SK-N-SH (cell line): ENCODE results near the gene IL17RB. TPM values are rescaled to one million over a fixed set of nuclear protein-coding genes. Genes with fewer than 3 reads are reported as not detected.
A peak's percentile ranks its signal among the peaks of the same experiment; 100 is the strongest.

ENCODE experiments used
- CTCF ChIA-PET: fragments of 300-600, 350-600 bp; formaldehyde crosslinking; extraction: SDS; loops from one replicate; lab custom pipeline; 2021; lab: Yijun Ruan, JAX
- POLR2A ChIA-PET: fragments of 350-600 bp; sonication (Branson Sonifier 250); formaldehyde crosslinking; extraction: SDS; loops from one replicate; lab custom pipeline; 2020; ENCODE audit warnings: antibody characterized with exemption, inconsistent platforms; lab: Yijun Ruan, JAX
- DNase-seq: peaks from one replicate; pipeline ENCODE4 v3.0.0; 2012
- H2AFZ ChIP-seq: fragments of 200-600 bp; sonication (generic); 2 replicates; pipeline ENCODE4 v1.8.1; 2016; ENCODE audit warnings: antibody characterized with exemption, mild to moderate bottlenecking, low read depth
- H3F3A ChIP-seq: fragments of 200-600 bp; sonication (generic); replicated peaks from 2 replicates; pipeline ENCODE3; 2016; ENCODE audit warnings: antibody characterized with exemption, mild to moderate bottlenecking; ENCODE audit not compliant: insufficient read depth
- H3K27ac ChIP-seq, 2 experiments: fragments of 200-500 bp in 1 of 2; fragments of 200-600 bp in 1 of 2; sonication (Bioruptor generic) in 1 of 2; sonication (generic), shearing (Covaris generic) in 1 of 2; 2 replicates each; pipeline versions ENCODE4 v1.5.1 to v1.6.1; 2014 to 2016; ENCODE audit warnings: low read depth in 2 of 2, inconsistent platforms in 1 of 2, low read length in 1 of 2, mild to moderate bottlenecking in 1 of 2, mixed read lengths in 1 of 2
- H3K27me3 ChIP-seq: fragments of 200-600 bp; sonication (generic), shearing (Covaris generic); 2 replicates; pipeline ENCODE4 v1.6.1; 2016; ENCODE audit warnings: mixed run types; ENCODE audit not compliant: insufficient read depth
- H3K36me3 ChIP-seq, 2 experiments: fragments of 200-500 bp in 1 of 2; fragments of 200-600 bp in 1 of 2; sonication (Bioruptor generic) in 1 of 2; sonication (generic) in 1 of 2; replicated peaks in 1 of 2; 2 replicates each; pipeline versions ENCODE3 to v1.5.1; 2014 to 2016; ENCODE audit warnings: low read length in 1 of 2, mild to moderate bottlenecking in 1 of 2; ENCODE audit not compliant: insufficient read depth in 2 of 2, control insufficient read depth in 1 of 2
- H3K4me1 ChIP-seq, 2 experiments: fragments of 200-500 bp in 1 of 2; fragments of 200-600 bp in 1 of 2; sonication (Bioruptor generic) in 1 of 2; sonication (generic), shearing (Covaris generic) in 1 of 2; 2 replicates each; pipeline versions ENCODE4 v1.5.1 to v1.6.1; 2014 to 2016; ENCODE audit warnings: low read depth in 1 of 2, low read length in 1 of 2, mixed run types in 1 of 2; ENCODE audit not compliant: insufficient read depth in 2 of 2, control insufficient read depth in 1 of 2
- H3K4me2 ChIP-seq: fragments of 200-600 bp; sonication (generic), shearing (Covaris generic); 2 replicates; pipeline ENCODE4 v1.6.1; 2017; ENCODE audit warnings: mixed run types
- H3K4me3 ChIP-seq, 2 experiments: fragments of 200-500 bp in 1 of 2; fragments of 200-600 bp in 1 of 2; sonication (Bioruptor generic) in 1 of 2; sonication (generic), shearing (Covaris generic) in 1 of 2; 2 replicates each; pipeline versions ENCODE4 v1.5.1 to v1.8.1; 2014 to 2016; ENCODE audit warnings: low read depth in 2 of 2, inconsistent platforms in 1 of 2, low read length in 1 of 2, mild to moderate bottlenecking in 1 of 2, mixed read lengths in 1 of 2, moderate library complexity in 1 of 2
- H3K79me2 ChIP-seq: fragments of 200-600 bp; sonication (generic); 2 replicates; pipeline ENCODE4 v1.8.1; 2017; ENCODE audit warnings: mild to moderate bottlenecking; ENCODE audit not compliant: insufficient read depth
- H3K9ac ChIP-seq: fragments of 200-600 bp; sonication (generic); 2 replicates; pipeline ENCODE4 v1.6.1; 2017; ENCODE audit warnings: mixed run types
- H3K9me2 ChIP-seq: fragments of 200-600 bp; sonication (generic); 2 replicates; pipeline ENCODE4 v1.6.1; 2017; ENCODE audit warnings: mixed run types
- H3K9me3 ChIP-seq: fragments of 200-600 bp; sonication (generic); 2 replicates; pipeline ENCODE4 v1.6.1; 2017; ENCODE audit warnings: mixed run types, mild to moderate bottlenecking, moderate library complexity
- H4K20me1 ChIP-seq: fragments of 200-600 bp; sonication (generic); 2 replicates; pipeline ENCODE4 v1.6.1; 2017; ENCODE audit warnings: mild to moderate bottlenecking, mixed run types; ENCODE audit not compliant: insufficient read depth
- CHD2 ChIP-seq: fragments of 150-350 bp; IDR thresholded peaks from 2 replicates; pipeline ENCODE4 v1.6.1; 2018; ENCODE audit warnings: low read length; ENCODE audit not compliant: partially characterized antibody
- CTCF ChIP-seq: fragments of 200-600 bp; sonication (generic); IDR thresholded peaks from 2 replicates; pipeline ENCODE4 v1.6.1; 2017; ENCODE audit warnings: antibody characterized with exemption, mild to moderate bottlenecking, moderate library complexity
- ELF1 ChIP-seq: IDR thresholded peaks from 2 replicates; pipeline ENCODE4 v1.4.0; 2012
- EP300 ChIP-seq, 2 experiments: IDR thresholded peaks; 2 replicates each; pipeline versions ENCODE4 v1.4.0 to v1.6.1; 2012; ENCODE audit warnings: borderline replicate concordance in 1 of 2, low read depth in 1 of 2, low read length in 1 of 2
- EZH2phosphoT487 ChIP-seq: fragments of 200-600 bp; sonication (generic); IDR thresholded peaks from 2 replicates; pipeline ENCODE4 v1.6.1; 2017; ENCODE audit warnings: low read depth, mixed run types, mild to moderate bottlenecking, antibody characterized with exemption, moderate library complexity, borderline replicate concordance
- FOXJ3 ChIP-seq: sonication (generic); formaldehyde crosslinking; IDR thresholded peaks from 2 replicates; pipeline ENCODE4 v1.5.1; 2020; ENCODE audit warnings: mild to moderate bottlenecking, missing genetic modification reagents
- FOXM1 ChIP-seq: IDR thresholded peaks from 2 replicates; pipeline ENCODE4 v1.4.0; 2012; ENCODE audit warnings: low read depth, mild to moderate bottlenecking
- GABPA ChIP-seq: IDR thresholded peaks from 2 replicates; pipeline ENCODE4 v1.4.0; 2012; ENCODE audit warnings: low read depth, mild to moderate bottlenecking
- GATA2 ChIP-seq: sonication (generic); formaldehyde crosslinking; IDR thresholded peaks from 2 replicates; pipeline ENCODE4 v1.5.0; 2020; ENCODE audit warnings: mild to moderate bottlenecking, missing genetic modification reagents
- IRF3 ChIP-seq: fragments of 150-350 bp; IDR thresholded peaks from 2 replicates; pipeline ENCODE4 v1.6.1; 2016; ENCODE audit warnings: mild to moderate bottlenecking, low read depth, low read length
- MAX ChIP-seq: IDR thresholded peaks from 2 replicates; pipeline ENCODE4 v1.4.0; 2012; ENCODE audit warnings: low read depth
- MEF2A ChIP-seq: IDR thresholded peaks from 2 replicates; pipeline ENCODE4 v1.4.0; 2012; ENCODE audit warnings: low read depth, borderline replicate concordance
- MXI1 ChIP-seq: IDR thresholded peaks from 2 replicates; pipeline ENCODE4 v1.6.1; 2012; ENCODE audit warnings: mild to moderate bottlenecking, low read depth, low read length, improper control_type of control experiment
- NRF1 ChIP-seq: IDR thresholded peaks from 2 replicates; pipeline ENCODE4 v1.6.1; 2012; ENCODE audit warnings: low read depth, mild to moderate bottlenecking, low read length
- POLR2AphosphoS5 ChIP-seq: IDR thresholded peaks from 2 replicates; pipeline ENCODE4 v1.6.1; 2012; ENCODE audit warnings: low read depth, low read length
- RAD21 ChIP-seq: IDR thresholded peaks from 2 replicates; pipeline ENCODE4 v1.6.1; 2012; ENCODE audit warnings: mild to moderate bottlenecking, low read length
- RCOR1 ChIP-seq: fragments of 150-350 bp; IDR thresholded peaks from 2 replicates; pipeline ENCODE4 v1.6.1; 2017; ENCODE audit warnings: antibody characterized with exemption, low read length
- REST ChIP-seq: IDR thresholded peaks from 2 replicates; pipeline ENCODE4 v1.6.1; 2012; ENCODE audit warnings: mild to moderate bottlenecking, low read depth, low read length, moderate library complexity
- RFX5 ChIP-seq: IDR thresholded peaks from 2 replicates; pipeline ENCODE4 v1.6.1; 2012; ENCODE audit warnings: mild to moderate bottlenecking, improper control_type of control experiment, low read length
- SIN3A ChIP-seq: IDR thresholded peaks from 2 replicates; pipeline ENCODE4 v1.6.1; 2012; ENCODE audit warnings: low read depth, mild to moderate bottlenecking, low read length, moderate library complexity, borderline replicate concordance
- TAF1 ChIP-seq: IDR thresholded peaks from 2 replicates; pipeline ENCODE4 v1.6.1; 2012; ENCODE audit warnings: low read depth, mild to moderate bottlenecking, low read length, moderate library complexity, borderline replicate concordance
- TCF12 ChIP-seq: IDR thresholded peaks from 2 replicates; pipeline ENCODE4 v1.4.0; 2012
- USF1 ChIP-seq: IDR thresholded peaks from 2 replicates; pipeline ENCODE4 v1.4.0; 2012; ENCODE audit warnings: low read depth, borderline replicate concordance
- YY1 ChIP-seq: IDR thresholded peaks from 2 replicates; pipeline ENCODE4 v1.4.0; 2012; ENCODE audit warnings: low read depth, mild to moderate bottlenecking
- WGBS: methylation state at CpG from one replicate; pipeline ENCODE4 v1.1.6; 2017; ENCODE audit warnings: low lambda C conversion rate; 5-methylcytosine and 5-hydroxymethylcytosine counted together
- polyA plus RNA-seq, 3 experiments: library from polyadenylated mRNA; depleted of rRNA; stranded (reverse); fragments of >200 nt; gene quantifications; 2 replicates each; pipeline ENCODE4 v1.2.3, GENCODE V29; 2012

Gene IL17RB
- polyA plus RNA-seq, 1 of the 3 experiments (the other 2 are of a cell fraction), result 0.10 TPM

GRCh38 chr3:53881691-53882593, 35.6 kb downstream of the IL17RB start, which contains the start of gene ACTR8:
Gene ACTR8 (minus strand): TSS chr3:53882152. CDS start chr3:53882101, 51 bp downstream.
- Histone ChIP-seq H3K36me3 (peaks cover 50 to 55% of the 10 kb centered on the region in 2 experiments), H3K4me2 (peak within 1 kb of the TSS; percentile 72), H3K9ac (peak within 1 kb of the TSS; percentile 92), H3K27me3 (no peaks in the 10 kb centered on the region), H3K9me3 (no peaks in the 10 kb centered on the region), H3K4me1 (peaks cover 4 to 12% of the 10 kb centered on the region in 2 experiments; a peak in 2 of 4 replicates), H3F3A (no peaks in the 10 kb centered on the region), H4K20me1 (no peaks in the 10 kb centered on the region), H3K4me3 (peak within 1 kb of the TSS; percentile 92 to 94), H2AFZ (peak within 1 kb of the TSS; percentile 88), H3K27ac (peak within 1 kb of the TSS; percentile 80 to 97), H3K79me2 (peaks cover 22% of the 10 kb centered on the region), H3K9me2 (no peaks in the 10 kb centered on the region)
- POLR2A ChIA-PET, result interaction anchor here (1.9 kb wide), 1 partner anchor 10 kb away, joined by 8 read pairs; the partner anchor contains the start of gene SELENOK
- CTCF ChIA-PET, result no interaction called here
- 2% methylated on average over 33 of the region's 65 CpGs for WGBS
- DNase-seq, result peak; percentile 97
- TF ChIP-seq RAD21 (peak; percentile 3; the same call in 1 of the 2 replicates), MEF2A (no peak), POLR2AphosphoS5 (peak; percentile 97), GATA2 (CRISPR knock-in tag) (no peak), RCOR1 (no peak), CHD2 (peak; percentile 63), SIN3A (peak; percentile 70; the same call in 1 of the 2 replicates), FOXM1 (no peak), EP300 (IDR thresholded peaks at IDR 0.05; ENCODE audit: borderline replicate concordance in 1 of 2, low read depth in 1 of 2, low read length in 1 of 2) (0 out of 4 replicates have a peak, but pooled peaks of 1 of the 2 experiments have one; percentile 15), FOXJ3 (CRISPR knock-in tag) (no peak), GABPA (peak; percentile 73), NRF1 (peak; percentile 89), TCF12 (no peak), MXI1 (no peak; the same call in 1 of the 2 replicates), REST (peak; percentile 59; the same call in 1 of the 2 replicates), CTCF (no peak), RFX5 (0 out of 2 replicates have a peak, but pooled peaks have one; percentile 24), EZH2phosphoT487 (no peak), IRF3 (no peak), TAF1 (peak; percentile 98), YY1 (peak; percentile 97), MAX (no peak; the same call in 1 of the 2 replicates), ELF1 (peak; percentile 69), USF1 (no peak)
